Progenitor cell of endocrine pancreas (in vitro differentiated cells): Measurements from ENCODE around the gene FZD4. TPM values are rescaled to one million over a fixed set of nuclear protein-coding genes. Genes with fewer than 3 reads are reported as not detected.

Experiments
- DNase-seq: peaks from one replicate; pipeline ENCODE4 v3.0.0; 2021; ENCODE audit warnings: low spot score; ENCODE audit not compliant: unreplicated experiment
- H3K27ac Mint-ChIP-seq: 2 replicates; pipeline ENCODE4 v1.8.0; 2021; ENCODE audit warnings: mild to moderate bottlenecking, moderate library complexity, mixed read lengths
- H3K27me3 Mint-ChIP-seq: 2 replicates; pipeline ENCODE4 v1.8.0; 2021; ENCODE audit warnings: mixed read lengths
- H3K36me3 Mint-ChIP-seq: 2 replicates; pipeline ENCODE4 v1.8.0; 2022; ENCODE audit warnings: mixed read lengths; ENCODE audit not compliant: insufficient read depth
- H3K4me1 Mint-ChIP-seq: 2 replicates; pipeline ENCODE4 v1.8.0; 2021; ENCODE audit warnings: low read depth, mixed read lengths
- H3K4me3 Mint-ChIP-seq: 2 replicates; pipeline ENCODE4 v1.8.0; 2021; ENCODE audit warnings: low read depth, mild to moderate bottlenecking, moderate library complexity, mixed read lengths
- H3K9me3 Mint-ChIP-seq: 2 replicates; pipeline ENCODE4 v1.8.0; 2021; ENCODE audit warnings: low read depth, mixed read lengths
- total RNA-seq: library from RNA; stranded (reverse); gene quantifications from 2 replicates; pipeline ENCODE4 v1.2.1, GENCODE V29; 2021
- TF ChIP-seq, protein P1 (sequence below): fragments of 200-600 bp; sonication (generic); IDR thresholded peaks from one replicate; pipeline ENCODE4 v1.5.0; 2021; ENCODE audit warnings: antibody characterized with exemption, mild to moderate bottlenecking; ENCODE audit not compliant: unreplicated experiment

The FZD4 gene
- total RNA-seq, 1 donor from 2014 or later, result 9.3 TPM

GRCh38 chr11:86988351-86988881 lies 33.2 kb upstream of the FZD4 start:
- no peaks in the 10 kb centered on the region for H3K36me3 Mint-ChIP-seq
- no peak overlapping the region for H3K27ac Mint-ChIP-seq
- H3K9me3 Mint-ChIP-seq, result no peaks in the 10 kb centered on the region
- peaks cover 3% of the 10 kb centered on the region for H3K27me3 Mint-ChIP-seq
- no peak overlapping the region for H3K4me3 Mint-ChIP-seq
- peaks cover 6% of the 10 kb centered on the region for H3K4me1 Mint-ChIP-seq
- no peak for DNase-seq
- TF ChIP-seq, protein P1, sequence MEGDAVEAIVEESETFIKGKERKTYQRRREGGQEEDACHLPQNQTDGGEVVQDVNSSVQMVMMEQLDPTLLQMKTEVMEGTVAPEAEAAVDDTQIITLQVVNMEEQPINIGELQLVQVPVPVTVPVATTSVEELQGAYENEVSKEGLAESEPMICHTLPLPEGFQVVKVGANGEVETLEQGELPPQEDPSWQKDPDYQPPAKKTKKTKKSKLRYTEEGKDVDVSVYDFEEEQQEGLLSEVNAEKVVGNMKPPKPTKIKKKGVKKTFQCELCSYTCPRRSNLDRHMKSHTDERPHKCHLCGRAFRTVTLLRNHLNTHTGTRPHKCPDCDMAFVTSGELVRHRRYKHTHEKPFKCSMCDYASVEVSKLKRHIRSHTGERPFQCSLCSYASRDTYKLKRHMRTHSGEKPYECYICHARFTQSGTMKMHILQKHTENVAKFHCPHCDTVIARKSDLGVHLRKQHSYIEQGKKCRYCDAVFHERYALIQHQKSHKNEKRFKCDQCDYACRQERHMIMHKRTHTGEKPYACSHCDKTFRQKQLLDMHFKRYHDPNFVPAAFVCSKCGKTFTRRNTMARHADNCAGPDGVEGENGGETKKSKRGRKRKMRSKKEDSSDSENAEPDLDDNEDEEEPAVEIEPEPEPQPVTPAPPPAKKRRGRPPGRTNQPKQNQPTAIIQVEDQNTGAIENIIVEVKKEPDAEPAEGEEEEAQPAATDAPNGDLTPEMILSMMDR, result no peak

DNA sequence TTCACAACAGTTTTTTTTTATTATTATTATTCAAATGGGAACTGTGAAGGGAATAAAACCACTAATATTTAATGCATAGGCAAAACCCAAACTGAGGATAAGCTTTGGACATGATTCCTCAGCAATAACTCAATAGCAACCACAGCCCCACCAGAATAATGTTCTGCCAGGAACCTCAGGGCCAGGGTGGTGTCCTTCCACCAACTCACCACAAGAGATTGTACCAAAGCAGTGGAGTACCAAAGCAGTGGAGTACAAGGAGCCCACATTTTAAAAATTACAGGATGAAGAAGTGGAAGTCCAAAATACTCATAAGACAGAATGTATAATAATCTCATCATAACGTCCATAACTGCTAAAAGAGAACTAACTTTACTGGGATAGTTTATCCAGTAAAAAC lies 32.5 kb upstream of the FZD4 start:
- Mint-ChIP-seq H3K27me3 (peaks cover 3% of the 10 kb centered on the region), H3K9me3 (no peaks in the 10 kb centered on the region), H3K36me3 (no peaks in the 10 kb centered on the region), H3K4me3 (no peak overlapping the region), H3K4me1 (peaks cover 6% of the 10 kb centered on the region), H3K27ac (no peak overlapping the region)
- TF ChIP-seq, protein P1, result no peak
- no peak for DNase-seq

- Mint-ChIP-seq H3K4me1 (peaks cover 10% of the 10 kb centered on the region), H3K36me3 (no peaks in the 10 kb centered on the region), H3K27me3 (peaks cover 3% of the 10 kb centered on the region), H3K27ac (no peak overlapping the region), H3K9me3 (no peaks in the 10 kb centered on the region), H3K4me3 (no peak overlapping the region)
- TF ChIP-seq, protein P1, result no peak
- DNase-seq, result no peak
These were observed 29.5 kb upstream of the FZD4 start for GRCh38 chr11:86984701-86985100.

DNA sequence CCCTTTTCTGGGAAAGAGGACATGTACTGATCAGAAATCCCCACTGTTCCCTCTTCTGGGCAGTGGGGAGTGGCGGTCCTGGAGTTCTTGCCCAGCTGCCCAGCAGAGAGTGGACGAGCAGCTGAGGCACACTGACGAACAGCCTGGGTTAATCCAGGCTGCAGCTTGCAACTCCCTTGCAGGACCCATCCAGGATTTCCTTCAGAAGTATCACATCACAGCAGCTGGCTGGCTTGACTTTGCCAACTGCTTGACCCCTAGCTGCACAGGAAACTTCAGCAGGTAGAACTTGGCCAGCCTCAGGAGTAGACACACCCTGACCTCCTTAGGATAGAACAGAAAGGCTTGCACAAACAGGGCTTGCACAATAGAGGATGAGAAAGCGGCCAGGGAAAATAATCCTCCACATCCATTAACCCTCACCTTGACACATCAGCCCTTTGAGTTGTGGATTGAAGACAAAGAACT lies 27.9 kb upstream of the FZD4 start:
- no peak overlapping the region for H3K4me3 Mint-ChIP-seq
- TF ChIP-seq, protein P1, result no peak
- no peaks in the 10 kb centered on the region for H3K27me3 Mint-ChIP-seq
- H3K9me3 Mint-ChIP-seq, result no peaks in the 10 kb centered on the region
- no peak overlapping the region for H3K27ac Mint-ChIP-seq
- DNase-seq, result no peak
- peaks cover 4% of the 10 kb centered on the region for H3K4me1 Mint-ChIP-seq
- H3K36me3 Mint-ChIP-seq, result no peaks in the 10 kb centered on the region

GRCh38 chr11:86981777-86982540 lies 26.8 kb upstream of the FZD4 start:
- Mint-ChIP-seq H3K4me1 (peaks cover 4% of the 10 kb centered on the region), H3K36me3 (no peaks in the 10 kb centered on the region), H3K27ac (no peak overlapping the region), H3K9me3 (no peaks in the 10 kb centered on the region), H3K27me3 (no peaks in the 10 kb centered on the region), H3K4me3 (no peak overlapping the region)
- no peak for DNase-seq
- TF ChIP-seq, protein P1, result no peak
